Gastrocnemius medialis (tissue), 4 donors: Measurements from ENCODE around the gene SLC25A21.

Source experiments
- POLR2A ChIP-seq, 2 donors: fragments of 450-650 bp; IDR thresholded peaks; one replicate each; pipeline ENCODE4 v1.6.1; 2017; ENCODE audit warnings: antibody characterized with exemption in 2 of 2, mild to moderate bottlenecking in 2 of 2, moderate library complexity in 2 of 2
- TF ChIP-seq, protein P1 (sequence below), 5 experiments: fragments of 450-650 bp in 3 of 5; fragments of 200-600 bp in 2 of 5; sonication (generic) in 2 of 5; IDR thresholded peaks in 4 of 5; conservative IDR thresholded peaks in 1 of 5; 1 replicate in 4 of 5; 2 replicates in 1 of 5; pipeline ENCODE4 v1.5.1; 2016 to 2019; ENCODE audit warnings: antibody characterized with exemption in 5 of 5, mild to moderate bottlenecking in 3 of 5, moderate library complexity in 3 of 5

DNA sequence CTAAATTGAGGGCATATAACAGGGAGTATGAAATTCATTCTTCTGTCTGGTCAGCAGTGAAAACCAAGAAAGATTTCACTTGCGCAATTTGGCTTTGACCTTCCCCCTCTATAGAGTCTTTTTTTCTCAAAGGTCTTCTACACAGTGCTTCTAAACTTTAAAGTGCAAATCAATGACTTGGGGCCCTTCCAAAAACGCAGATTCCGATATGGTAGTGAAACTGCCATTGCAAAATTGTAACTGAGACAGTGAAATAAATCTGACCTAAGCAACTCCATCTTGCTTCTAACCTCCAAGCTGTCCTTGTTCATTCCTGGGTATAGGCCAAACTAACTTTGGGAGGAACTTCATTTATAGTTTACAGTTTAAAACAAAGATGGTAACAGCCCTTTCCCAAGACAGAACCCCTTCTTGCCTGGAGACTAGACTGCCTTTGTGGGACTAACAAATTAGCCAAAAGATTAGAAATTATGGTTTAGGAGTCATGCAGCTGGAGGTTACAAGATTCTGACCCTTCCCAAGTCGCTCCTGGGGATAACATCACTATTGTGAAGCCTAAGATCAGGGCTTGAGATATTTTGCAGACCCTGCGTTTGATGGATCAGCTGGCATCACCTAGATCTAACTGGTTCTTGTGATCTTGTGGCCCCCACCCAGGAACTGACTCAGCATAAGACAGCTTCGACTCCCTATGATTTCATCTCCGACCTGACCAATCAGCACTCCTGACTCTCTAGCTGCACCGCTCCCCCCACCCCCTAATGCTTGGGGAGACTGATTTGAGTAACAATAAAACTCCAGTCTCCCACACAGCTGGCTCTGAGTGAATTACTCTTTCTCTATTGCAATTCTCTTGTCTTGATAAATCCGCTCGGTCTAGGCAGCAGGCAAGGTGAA, 5.0 kb downstream of the SLC25A21 start:
- TF ChIP-seq, protein P1, sequence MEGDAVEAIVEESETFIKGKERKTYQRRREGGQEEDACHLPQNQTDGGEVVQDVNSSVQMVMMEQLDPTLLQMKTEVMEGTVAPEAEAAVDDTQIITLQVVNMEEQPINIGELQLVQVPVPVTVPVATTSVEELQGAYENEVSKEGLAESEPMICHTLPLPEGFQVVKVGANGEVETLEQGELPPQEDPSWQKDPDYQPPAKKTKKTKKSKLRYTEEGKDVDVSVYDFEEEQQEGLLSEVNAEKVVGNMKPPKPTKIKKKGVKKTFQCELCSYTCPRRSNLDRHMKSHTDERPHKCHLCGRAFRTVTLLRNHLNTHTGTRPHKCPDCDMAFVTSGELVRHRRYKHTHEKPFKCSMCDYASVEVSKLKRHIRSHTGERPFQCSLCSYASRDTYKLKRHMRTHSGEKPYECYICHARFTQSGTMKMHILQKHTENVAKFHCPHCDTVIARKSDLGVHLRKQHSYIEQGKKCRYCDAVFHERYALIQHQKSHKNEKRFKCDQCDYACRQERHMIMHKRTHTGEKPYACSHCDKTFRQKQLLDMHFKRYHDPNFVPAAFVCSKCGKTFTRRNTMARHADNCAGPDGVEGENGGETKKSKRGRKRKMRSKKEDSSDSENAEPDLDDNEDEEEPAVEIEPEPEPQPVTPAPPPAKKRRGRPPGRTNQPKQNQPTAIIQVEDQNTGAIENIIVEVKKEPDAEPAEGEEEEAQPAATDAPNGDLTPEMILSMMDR (IDR thresholded peaks at IDR 0.05 in 4 of 5, conservative IDR thresholded peaks at IDR 0.05 in 1 of 5) = no peak
- no peak for TF ChIP-seq POLR2A (IDR thresholded peaks at IDR 0.05)
